HG02642 (cell line): ENCODE data around the gene LRRC8E.
A peak's percentile ranks its signal among the peaks of the same experiment; 100 is the strongest.
"Not testable (repeated sequence)": the region's sequence is repeated elsewhere in the genome, so short reads cannot be mapped to it uniquely, and the experiment has no call there.

Experiments used
- ATAC-seq: cut with Tn5 transposase; IDR thresholded peaks from one replicate; pipeline ENCODE4 v1.9.1; 2021; ENCODE audit warnings: mild to moderate bottlenecking; ENCODE audit not compliant: unreplicated experiment, poor library complexity

LRRC8E gene

DNA sequence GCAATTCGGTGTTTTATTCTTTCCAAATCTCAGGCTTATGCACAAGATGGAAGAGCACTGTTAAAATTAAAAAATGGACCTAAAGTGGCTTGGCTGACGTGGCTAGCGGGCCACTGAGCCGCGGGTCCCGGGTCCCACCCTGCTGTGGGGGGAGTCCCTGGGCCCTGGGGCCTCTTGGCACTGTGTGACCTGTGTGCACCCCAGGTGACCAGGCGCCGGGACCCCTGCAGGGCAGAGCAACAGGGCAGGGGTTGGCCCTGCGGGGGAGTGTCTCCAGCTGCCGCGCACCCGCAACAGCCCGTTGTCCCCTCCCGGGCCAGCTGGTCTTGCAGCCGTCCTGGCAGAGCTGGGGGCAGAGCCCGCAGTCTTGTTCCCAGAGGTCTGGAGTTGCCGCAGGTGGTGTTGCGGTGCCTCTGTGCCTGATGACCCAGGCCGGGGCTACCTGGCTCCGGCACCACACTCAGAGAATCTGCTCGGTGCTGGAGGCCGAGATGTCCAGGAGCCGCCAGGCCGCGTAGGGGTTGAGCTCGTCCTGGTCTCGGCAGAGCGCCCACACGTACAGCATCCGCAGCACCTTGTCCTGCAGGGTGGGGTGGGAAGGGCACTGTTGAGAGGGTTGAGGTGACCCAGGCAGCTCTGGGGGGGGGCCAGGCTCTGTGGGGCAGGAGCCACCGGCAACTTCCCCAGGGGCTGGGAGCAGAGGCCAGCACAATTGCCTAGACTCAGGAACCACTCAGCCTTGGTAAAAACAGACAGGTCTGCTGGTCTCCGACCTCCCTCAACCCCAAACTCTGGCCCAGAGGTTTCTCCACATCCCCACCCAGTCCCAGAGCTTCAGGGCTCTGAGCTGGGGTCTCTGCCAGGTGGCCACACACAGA is 38.7 kb downstream of the LRRC8E start:
- no peak for ATAC-seq

GRCh38 chr19:7927605-7928333 is 39.5 kb downstream of the LRRC8E start:
- no peak for ATAC-seq

DNA sequence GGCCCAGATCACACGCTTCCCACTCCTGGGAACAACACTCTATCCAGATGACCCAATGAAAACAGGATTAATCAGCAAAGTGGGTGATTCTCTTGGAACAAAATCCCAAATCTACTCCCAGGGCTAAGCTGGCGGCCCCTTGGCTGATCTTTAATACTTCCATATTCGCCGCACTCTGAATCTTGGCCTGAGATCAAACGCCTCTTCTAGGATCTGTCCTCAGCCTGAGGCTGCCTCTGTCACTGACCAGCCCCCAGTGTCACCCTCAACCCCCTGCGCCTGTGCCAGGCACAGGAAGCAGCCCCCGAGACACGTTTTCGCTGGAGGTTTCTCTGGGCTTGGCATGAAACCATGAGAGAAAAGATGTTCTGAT is 40.0 kb downstream of the LRRC8E start:
- ATAC-seq, result no peak

GRCh38 chr19:7928741-7929701 is 40.7 kb downstream of the LRRC8E start:
- no peak for ATAC-seq

DNA sequence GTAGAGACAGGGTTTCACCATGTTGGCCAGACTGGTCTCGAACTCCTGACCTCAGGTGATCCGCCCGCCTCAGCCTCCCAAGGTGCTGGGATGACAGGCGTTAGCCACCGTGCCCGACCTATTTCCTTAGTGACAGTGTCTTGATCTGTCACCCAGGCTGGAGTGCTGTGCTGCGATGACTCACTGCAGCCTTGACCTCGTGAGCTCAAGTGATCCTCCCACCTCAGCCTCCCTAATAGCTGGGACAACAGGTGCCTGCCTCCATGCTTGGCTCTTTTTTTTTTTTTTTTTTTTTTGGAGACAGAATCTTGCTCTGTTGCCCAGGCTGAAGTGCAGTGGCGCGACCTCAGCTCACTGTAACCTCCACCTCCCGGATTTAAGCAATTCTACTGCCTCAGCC is 41.7 kb downstream of the LRRC8E start:
- ATAC-seq, result not testable (repeated sequence)

DNA sequence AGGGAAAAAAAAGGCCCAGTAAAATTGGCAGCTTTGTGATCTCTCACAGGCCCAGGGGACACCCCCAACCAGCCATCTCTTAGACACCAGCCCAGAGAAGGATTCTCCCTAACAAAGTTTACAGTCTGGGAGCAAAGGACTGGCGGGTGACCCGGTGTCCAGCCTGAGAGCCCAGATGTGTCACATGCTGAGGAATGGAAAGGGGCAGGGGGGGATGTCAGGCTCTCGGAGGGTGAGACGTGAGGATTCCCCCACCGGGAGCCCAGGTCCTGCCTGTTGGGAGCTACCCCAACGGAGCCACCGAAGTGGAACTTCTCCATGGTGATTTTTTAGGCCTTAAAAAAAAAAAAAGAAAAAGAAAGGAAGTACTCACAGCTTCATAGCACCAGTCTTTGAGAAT is 42.5 kb downstream of the LRRC8E start:
- ATAC-seq, result no peak

- ATAC-seq, result no peak
Observed at GRCh38 chr19:7931221-7932061, 43.1 kb downstream of the LRRC8E start.

DNA sequence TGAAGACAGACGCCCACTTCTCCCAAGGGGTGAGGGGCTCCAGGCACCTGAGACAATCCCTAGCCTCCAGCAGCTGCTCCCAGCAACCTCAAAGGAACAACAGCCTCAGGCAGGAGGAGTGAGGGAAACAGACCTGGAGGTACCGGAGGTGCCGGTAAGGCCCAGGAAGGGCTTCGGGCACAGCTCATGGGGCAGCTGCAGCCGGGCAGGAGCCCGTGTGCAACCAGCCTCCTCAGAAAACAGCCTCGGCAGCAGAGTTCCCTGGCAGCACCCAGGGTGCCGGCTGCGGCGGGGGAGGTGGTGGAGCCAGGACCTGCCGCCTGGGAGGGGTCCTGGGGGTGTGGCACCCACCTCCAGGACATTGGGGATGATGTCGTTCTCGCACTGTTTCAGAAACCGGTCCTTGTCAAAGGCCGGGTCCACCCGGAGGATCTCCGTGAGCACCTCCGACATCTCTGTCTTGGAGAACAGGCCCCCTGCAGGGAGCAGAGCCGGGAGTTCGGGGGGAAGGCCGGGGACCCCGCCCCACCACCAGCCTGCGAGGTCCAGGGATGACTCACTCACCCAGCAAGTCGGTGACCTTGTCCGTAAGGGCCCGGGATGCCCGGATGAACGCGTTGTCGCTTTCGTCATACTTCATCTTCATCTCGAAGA is 44.1 kb downstream of the LRRC8E start:
- ATAC-seq, result no peak

DNA sequence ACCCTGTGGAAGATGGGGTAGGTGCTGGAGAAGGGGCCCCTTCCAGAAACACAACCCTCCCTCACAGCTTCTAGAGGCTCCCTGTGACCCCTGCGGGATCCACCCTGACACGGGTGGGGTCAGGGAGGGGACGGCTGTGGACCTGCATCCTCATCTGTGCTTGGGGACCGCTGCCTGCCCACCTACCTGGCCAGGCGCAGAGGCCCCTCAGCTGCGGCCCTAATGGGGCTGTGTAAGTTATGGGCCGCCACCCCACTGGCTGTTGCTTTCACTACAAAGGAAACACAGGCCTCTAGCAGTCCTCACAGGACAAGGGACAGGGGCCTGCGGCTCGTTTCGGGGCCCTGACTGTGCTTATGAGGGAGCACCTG is 44.6 kb downstream of the LRRC8E start:
- no peak for ATAC-seq

- ATAC-seq, result no peak
Observed at GRCh38 chr19:7933411-7933810, 45.1 kb downstream of the LRRC8E start.

DNA sequence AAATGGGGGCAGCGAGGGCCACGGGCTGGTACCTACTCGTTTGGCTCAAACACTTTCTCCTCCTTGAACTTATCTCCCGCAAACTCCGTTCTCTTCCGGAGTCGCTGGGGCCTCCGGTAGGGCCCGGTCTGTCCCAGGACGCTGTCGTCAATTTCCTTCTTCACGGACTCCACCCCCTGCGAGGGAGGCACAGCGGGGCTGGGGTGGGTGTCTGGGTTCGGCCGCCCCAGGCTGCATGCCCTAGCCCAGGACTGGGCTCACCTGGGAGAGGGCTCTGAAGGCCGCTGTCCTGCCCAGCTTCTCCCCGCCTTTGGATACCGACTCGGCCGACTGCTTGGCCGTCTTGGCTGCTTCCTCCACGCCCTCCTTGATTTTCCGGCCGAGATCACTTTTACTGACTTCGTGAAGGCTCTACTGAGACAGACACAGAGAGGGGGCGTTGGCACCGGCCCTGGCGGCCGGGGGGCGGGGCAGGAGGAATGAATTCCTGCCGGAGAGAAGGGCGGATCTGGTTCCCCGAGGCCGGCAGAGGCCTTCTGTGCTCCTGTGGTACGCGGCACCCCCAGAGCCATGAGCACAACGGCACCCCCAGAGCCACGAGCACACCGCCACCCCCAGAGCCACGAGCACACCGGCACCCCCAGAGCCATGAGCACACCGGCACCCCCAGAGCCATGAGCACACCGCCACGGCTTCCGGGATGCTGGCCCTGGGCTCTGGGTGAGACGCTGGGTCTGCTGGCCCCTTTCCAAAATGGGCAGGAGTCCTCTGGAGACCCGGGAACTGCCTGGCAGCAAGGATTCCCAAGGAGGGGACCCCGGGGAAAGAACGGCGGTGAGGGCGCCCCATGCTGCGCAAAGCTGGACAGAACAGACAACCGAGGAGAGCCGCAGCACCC is 45.8 kb downstream of the LRRC8E start:
- ATAC-seq, result no peak

DNA sequence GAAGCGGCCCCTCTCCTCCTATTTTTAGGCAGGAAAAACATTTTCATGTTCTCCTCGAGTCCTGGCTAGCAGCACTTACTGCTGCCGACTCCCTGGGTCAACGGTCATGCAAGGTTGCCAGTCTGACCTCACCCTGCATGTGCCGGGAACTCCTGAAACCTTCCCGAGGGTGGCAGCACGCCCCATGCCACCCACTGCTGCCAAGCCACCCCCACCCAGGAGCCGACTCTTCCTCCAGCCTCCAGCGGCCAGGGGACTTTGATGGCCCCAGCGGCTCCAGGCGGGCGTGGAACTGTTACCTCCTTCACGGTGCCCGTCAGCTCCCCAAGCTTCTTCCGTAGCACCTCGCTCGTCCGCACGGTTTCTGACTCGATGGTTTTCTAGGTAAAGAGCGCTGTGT is 46.5 kb downstream of the LRRC8E start:
- ATAC-seq, result no peak

DNA sequence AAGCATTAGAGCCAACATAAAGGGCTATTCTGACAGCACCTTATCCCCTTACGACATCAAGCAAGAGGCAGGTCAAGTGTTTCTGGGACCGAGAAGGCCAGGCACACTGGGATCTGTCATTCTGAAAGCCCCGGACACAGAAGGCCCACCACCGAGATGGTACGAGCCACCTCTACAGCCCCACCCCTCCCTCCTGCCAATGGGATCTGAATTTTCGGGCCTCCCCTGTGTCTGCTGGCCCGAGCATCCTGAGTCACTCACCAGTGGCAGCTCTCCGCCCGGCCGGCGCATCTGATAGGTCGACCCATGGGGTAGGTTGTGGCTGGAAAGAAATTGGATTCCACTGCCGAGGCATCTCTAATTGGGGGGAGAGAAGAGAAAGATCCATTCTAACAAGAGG is 52.5 kb downstream of the LRRC8E start:
- no peak for ATAC-seq

DNA sequence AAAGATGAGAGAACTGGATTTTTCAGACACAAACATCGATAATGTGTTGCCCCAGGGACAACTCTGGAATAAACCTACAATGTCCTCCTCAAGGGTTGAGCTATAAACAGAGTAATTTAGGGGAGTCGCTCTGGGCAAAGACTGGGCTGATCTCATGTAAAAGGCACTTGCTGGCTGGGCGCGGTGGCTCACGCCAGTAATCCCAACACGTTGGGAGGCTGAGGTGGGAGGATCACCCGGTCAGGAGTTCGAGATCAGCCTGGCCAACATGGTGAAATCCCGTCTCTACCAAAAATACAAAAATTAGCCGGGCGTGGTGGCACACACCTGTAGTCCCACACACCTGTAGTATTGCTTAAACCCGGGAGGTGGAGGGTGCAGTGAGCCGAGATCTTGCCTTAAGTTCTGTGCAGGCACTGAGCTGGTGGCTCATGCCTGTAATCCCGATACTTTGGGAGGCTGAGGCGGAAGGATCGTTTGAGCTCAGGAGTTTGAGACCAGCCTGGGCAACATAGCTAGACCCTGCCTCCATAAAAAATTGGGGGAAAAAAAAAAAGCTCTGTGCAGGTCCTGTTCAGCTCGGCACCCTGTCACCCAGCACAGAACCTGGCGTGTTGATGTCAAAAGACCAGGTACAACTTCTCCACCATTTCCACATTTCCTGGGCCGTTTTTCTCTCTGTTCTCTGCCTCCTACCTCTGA is 53.7 kb downstream of the LRRC8E start:
- no peak for ATAC-seq

DNA sequence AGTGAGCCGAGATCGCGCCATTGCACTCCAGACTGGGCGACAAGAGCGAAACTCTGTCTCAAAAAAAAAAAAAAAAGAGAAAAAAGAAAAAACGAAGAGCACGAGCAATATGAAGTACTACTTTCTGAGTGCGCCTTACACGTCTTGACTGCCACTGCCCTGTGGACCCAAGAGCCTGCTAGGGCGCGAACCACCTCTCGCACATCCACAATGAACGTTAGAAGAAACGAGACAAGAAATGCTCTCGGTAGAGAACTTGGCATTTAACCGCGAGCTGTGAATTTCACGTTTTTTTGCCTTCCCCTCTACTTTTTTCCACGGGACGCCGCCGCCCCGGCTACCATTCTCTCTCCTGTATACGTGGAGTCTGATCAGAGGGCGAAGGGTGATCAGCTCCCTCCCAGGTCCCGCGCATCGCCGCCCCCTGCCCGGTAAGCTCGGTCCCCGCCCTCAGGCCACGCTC is 54.7 kb downstream of the LRRC8E start:
- ATAC-seq, result peak; percentile 19

GRCh38 chr19:7943444-7944176 is 55.3 kb downstream of the LRRC8E start, which contains the start of gene TIMM44:
Gene TIMM44 (minus strand): TSS chr19:7943666. CDS start chr19:7943651, 15 bp downstream.
- ATAC-seq, result peak; percentile 96
